Uterus (tissue), 4 donors: ENCODE results near the gene SGPP2. TPM values are rescaled to one million over a fixed set of nuclear protein-coding genes. Genes with fewer than 3 reads are reported as not detected.

ENCODE experiments used
- DNase-seq, 2 donors: peaks; one replicate each; pipeline ENCODE4 v3.0.0-alpha.2; 2019 to 2020
- H3K27ac ChIP-seq, 2 donors: fragments of 200-600 bp; sonication (generic); 1 replicate in 1 of 2; 2 replicates in 1 of 2; pipeline ENCODE4 v1.5.1; 2016 to 2018
- H3K27me3 ChIP-seq, 2 donors: fragments of 200-600 bp; sonication (generic); one replicate each; pipeline ENCODE4 v1.5.1; 2018 to 2019; ENCODE audit warnings: control low read depth in 1 of 2
- H3K36me3 ChIP-seq, 2 donors: fragments of 200-600 bp; sonication (generic); one replicate each; pipeline ENCODE4 v1.5.1; 2019; ENCODE audit warnings: control low read depth in 1 of 2
- H3K4me1 ChIP-seq, 2 donors: fragments of 200-600 bp; sonication (generic); one replicate each; pipeline ENCODE4 v1.5.1; 2018 to 2019; ENCODE audit warnings: control low read depth in 1 of 2
- H3K4me3 ChIP-seq, 2 donors: fragments of 200-600 bp; sonication (generic); 1 replicate in 1 of 2; 2 replicates in 1 of 2; pipeline ENCODE4 v1.5.1; 2018 to 2019; ENCODE audit warnings: mild to moderate bottlenecking in 1 of 2
- H3K9me3 ChIP-seq, 2 donors: fragments of 200-600 bp; sonication (generic); one replicate each; pipeline ENCODE4 v1.5.1; 2019; ENCODE audit warnings: control low read depth in 1 of 2
- CTCF ChIP-seq, 4 experiments: fragments of 200-600 bp in 2 of 4; fragments of 450-650 bp in 2 of 4; sonication (generic) in 2 of 4; IDR thresholded peaks; one replicate each; pipeline ENCODE4 v1.5.1; 2016 to 2019; ENCODE audit warnings: antibody characterized with exemption in 4 of 4, mild to moderate bottlenecking in 2 of 4, moderate library complexity in 1 of 4
- POLR2A ChIP-seq, 2 donors: fragments of 450-650 bp; IDR thresholded peaks; one replicate each; pipeline ENCODE4 v1.6.1; 2016; ENCODE audit warnings: antibody characterized with exemption in 2 of 2, mild to moderate bottlenecking in 1 of 2, moderate library complexity in 1 of 2
- intact Hi-C: fragments of 100-400 bp; cut with DNase I; formaldehyde crosslinking; loops from one replicate; pipeline ENCODE4 v1.15.1; 2023; ENCODE audit warnings: low total_unique reads
- total RNA-seq, 4 donors: library from RNA; depleted of rRNA in 3 of 4; stranded (reverse); fragments of >200 nt in 3 of 4; gene quantifications; one replicate each; pipeline versions ENCODE4 v1.1.0 to v1.2.4, GENCODE V29; 2014 to 2023
- donor health status: DM: yes; HTN: yes; CAD: no.

The SGPP2 gene
- total RNA-seq, 4 donors from 2014 or later = under 0.01 to 8.6 (median 4.2) TPM; not detected in 1

- no peaks in the 10 kb centered on the region for H3K9me3 ChIP-seq
- intact Hi-C loops = no loop called here
- no peaks in the 10 kb centered on the region for H3K36me3 ChIP-seq
- H3K27ac ChIP-seq = no peak overlapping the region
- H3K4me1 ChIP-seq = no peaks in the 10 kb centered on the region
- no peak for TF ChIP-seq POLR2A (IDR thresholded peaks at IDR 0.05)
- TF ChIP-seq CTCF (IDR thresholded peaks at IDR 0.05) = no peak
- no peaks in the 10 kb centered on the region for H3K27me3 ChIP-seq
- no peak overlapping the region for H3K4me3 ChIP-seq
- DNase-seq = no peak
Measured at GRCh38 chr2:222523783-222524544, 99.6 kb downstream of the SGPP2 start.

DNA sequence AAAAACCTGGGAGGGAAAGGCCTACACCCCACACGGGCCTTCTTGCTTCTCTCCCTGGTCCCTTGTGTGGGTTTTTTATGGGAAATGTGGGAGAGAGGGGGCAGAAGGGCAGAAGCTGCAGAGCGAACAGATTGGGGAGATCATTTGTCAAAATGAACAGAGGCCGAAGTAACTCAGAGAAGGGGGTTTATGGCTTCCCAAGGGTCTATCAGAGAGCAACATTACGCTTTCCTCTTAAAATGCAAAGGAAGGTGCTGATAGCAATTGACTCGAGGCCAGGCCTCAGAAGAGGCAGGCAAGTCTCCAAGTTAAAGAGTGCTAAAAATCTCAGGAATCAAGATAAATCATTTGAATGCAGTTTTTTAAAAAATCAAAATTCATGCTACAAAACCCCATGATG lies 101.5 kb downstream of the SGPP2 start:
- Histone ChIP-seq H3K27ac (no peak overlapping the region), H3K9me3 (no peaks in the 10 kb centered on the region), H3K4me1 (no peaks in the 10 kb centered on the region), H3K27me3 (no peaks in the 10 kb centered on the region), H3K36me3 (no peaks in the 10 kb centered on the region), H3K4me3 (no peak overlapping the region)
- no peak for TF ChIP-seq POLR2A (IDR thresholded peaks at IDR 0.05)
- TF ChIP-seq CTCF (IDR thresholded peaks at IDR 0.05) = no peak
- no peak for DNase-seq
- intact Hi-C loops = no loop called here

- H3K27me3 ChIP-seq = no peaks in the 10 kb centered on the region
- H3K9me3 ChIP-seq = no peaks in the 10 kb centered on the region
- no peak overlapping the region for H3K4me3 ChIP-seq
- DNase-seq = no peak
- intact Hi-C loops = no loop called here
- H3K36me3 ChIP-seq = no peaks in the 10 kb centered on the region
- H3K27ac ChIP-seq = no peak overlapping the region
- H3K4me1 ChIP-seq = no peaks in the 10 kb centered on the region
- TF ChIP-seq POLR2A (IDR thresholded peaks at IDR 0.05) = no peak
- no peak for TF ChIP-seq CTCF (IDR thresholded peaks at IDR 0.05)
Measured at GRCh38 chr2:222526480-222527277, 102.3 kb downstream of the SGPP2 start.

DNA sequence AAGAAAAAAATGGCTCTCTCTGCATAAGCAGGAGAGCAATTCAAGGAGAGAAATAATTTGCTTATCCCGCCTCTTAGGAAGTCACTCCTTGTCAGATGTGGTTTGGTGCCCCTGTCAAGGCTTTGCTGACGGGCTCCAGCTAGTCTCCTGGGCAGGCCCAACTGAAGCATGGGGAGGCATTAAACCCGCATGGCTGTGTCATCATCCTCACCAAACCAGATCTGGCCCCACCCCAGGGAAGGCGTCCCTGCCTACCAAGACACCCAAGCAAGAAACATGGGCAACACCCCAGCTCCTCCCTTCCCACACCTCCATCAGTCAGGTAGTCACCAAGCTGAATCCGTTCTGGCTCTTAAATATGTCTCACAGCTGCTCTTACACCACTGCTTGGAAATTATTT lies 108.0 kb downstream of the SGPP2 start:
- Histone ChIP-seq H3K9me3 (no peaks in the 10 kb centered on the region), H3K27ac (no peak overlapping the region), H3K27me3 (no peaks in the 10 kb centered on the region), H3K36me3 (no peaks in the 10 kb centered on the region), H3K4me1 (no peaks in the 10 kb centered on the region), H3K4me3 (no peak overlapping the region)
- no peak for DNase-seq
- TF ChIP-seq CTCF (IDR thresholded peaks at IDR 0.05) = no peak
- TF ChIP-seq POLR2A (IDR thresholded peaks at IDR 0.05) = no peak
- intact Hi-C loops = no loop called here

GRCh38 chr2:222535477-222535876 lies 111.1 kb downstream of the SGPP2 start:
- no peaks in the 10 kb centered on the region for H3K4me1 ChIP-seq
- intact Hi-C loops = no loop called here
- H3K9me3 ChIP-seq = no peaks in the 10 kb centered on the region

More at GRCh38 chr2:222535477-222535876, 111.1 kb downstream of the SGPP2 start:
- Histone ChIP-seq H3K27me3 (no peaks in the 10 kb centered on the region), H3K4me3 (no peak overlapping the region), H3K36me3 (no peaks in the 10 kb centered on the region), H3K27ac (no peak overlapping the region)
- DNase-seq = no peak
- TF ChIP-seq POLR2A (IDR thresholded peaks at IDR 0.05) = no peak
- TF ChIP-seq CTCF (IDR thresholded peaks at IDR 0.05) = no peak
